ENCODE results near the gene LEF1. TPM values are rescaled to one million over a fixed set of nuclear protein-coding genes. Genes with fewer than 3 reads are reported as not detected.

The LEF1 gene
- total RNA-seq, 1 experiment from 2014 or later, result 2.0 TPM

DNA sequence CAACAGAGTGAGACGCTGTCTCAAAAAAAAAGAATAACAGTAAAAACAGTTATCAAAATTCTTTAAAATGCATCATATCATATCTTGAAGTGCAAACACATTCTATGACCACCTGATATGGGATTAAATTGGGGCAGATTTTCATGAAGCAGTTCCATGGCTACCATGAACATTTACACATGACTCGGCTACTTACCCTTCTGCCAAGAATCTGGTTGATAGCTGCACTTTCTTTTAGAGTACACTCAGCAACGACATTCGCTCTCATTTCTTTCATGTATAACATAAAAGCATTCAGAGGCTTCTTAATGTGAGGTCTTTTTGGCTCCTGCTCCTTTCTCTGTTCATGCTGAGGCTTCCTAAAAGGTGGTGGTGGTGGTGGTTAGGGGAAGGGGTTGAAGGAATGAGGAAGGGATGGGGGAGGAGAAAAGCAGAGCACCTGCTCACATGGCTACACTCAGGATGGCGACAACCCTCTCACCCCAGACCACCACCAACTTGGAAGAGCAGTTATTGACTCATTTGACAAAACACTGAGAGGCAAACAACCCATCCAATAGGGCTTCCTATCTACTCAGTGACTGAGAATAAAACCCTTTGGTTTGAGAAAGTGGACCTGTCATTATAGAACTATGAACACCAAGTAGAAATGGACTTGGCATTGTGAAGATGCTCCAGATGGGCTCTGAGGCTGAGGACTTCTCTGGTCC lies 90.6 kb downstream of the LEF1 start:
- TF ChIP-seq, protein P1, sequence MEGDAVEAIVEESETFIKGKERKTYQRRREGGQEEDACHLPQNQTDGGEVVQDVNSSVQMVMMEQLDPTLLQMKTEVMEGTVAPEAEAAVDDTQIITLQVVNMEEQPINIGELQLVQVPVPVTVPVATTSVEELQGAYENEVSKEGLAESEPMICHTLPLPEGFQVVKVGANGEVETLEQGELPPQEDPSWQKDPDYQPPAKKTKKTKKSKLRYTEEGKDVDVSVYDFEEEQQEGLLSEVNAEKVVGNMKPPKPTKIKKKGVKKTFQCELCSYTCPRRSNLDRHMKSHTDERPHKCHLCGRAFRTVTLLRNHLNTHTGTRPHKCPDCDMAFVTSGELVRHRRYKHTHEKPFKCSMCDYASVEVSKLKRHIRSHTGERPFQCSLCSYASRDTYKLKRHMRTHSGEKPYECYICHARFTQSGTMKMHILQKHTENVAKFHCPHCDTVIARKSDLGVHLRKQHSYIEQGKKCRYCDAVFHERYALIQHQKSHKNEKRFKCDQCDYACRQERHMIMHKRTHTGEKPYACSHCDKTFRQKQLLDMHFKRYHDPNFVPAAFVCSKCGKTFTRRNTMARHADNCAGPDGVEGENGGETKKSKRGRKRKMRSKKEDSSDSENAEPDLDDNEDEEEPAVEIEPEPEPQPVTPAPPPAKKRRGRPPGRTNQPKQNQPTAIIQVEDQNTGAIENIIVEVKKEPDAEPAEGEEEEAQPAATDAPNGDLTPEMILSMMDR (IDR thresholded peaks at IDR 0.05; ENCODE audit: unreplicated experiment), result no peak
- intact Hi-C loops (cut with micrococcal nuclease), result no loop called here
- ChIA-PET CTCF (no interaction called here), POLR2A (no interaction called here)
- no peak overlapping the region for H3K4me3 Mint-ChIP-seq (ENCODE audit: unreplicated experiment)
- H3K4me1 Mint-ChIP-seq (ENCODE audit: insufficient read depth, unreplicated experiment), result no peaks in the 10 kb centered on the region
- no TSS peak for BruUV-seq (replicated peaks)
- no peaks in the 10 kb centered on the region for H3K9me3 Mint-ChIP-seq (ENCODE audit: unreplicated experiment)
- DNase-seq (ENCODE audit: unreplicated experiment), result no peak
- peaks cover 11% of the 10 kb centered on the region for H3K27me3 Mint-ChIP-seq (ENCODE audit: insufficient read depth, unreplicated experiment)
- no peaks in the 10 kb centered on the region for H3K36me3 Mint-ChIP-seq (ENCODE audit: insufficient read depth, unreplicated experiment)
- H3K27ac Mint-ChIP-seq (ENCODE audit: low read depth, unreplicated experiment), result no peak overlapping the region

DNA sequence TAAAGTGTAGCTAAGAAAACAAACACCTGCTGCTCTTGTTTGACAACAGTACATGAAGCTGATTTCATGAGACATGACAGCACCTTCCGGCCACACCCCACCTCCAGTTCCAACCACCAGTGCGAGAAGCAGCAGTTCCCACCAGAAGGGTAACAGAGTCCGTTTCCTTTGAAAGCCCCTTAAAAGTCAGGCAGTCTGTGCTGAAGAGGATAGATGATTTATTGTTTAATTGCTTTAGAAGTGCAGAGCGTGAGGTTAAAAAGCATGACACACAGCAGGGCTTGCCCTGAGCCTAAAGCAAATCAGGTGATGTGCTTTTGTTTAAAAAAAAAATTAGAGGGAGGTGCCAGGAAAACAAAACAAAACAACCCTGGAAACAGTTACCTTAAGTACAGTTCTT lies 96.4 kb downstream of the LEF1 start:
- POLR2A ChIA-PET, result no interaction called here
- BruUV-seq (replicated peaks), result no TSS peak
- intact Hi-C loops (cut with micrococcal nuclease), result no loop called here
- Mint-ChIP-seq H3K36me3 (ENCODE audit: insufficient read depth, unreplicated experiment) (no peaks in the 10 kb centered on the region), H3K4me3 (ENCODE audit: unreplicated experiment) (no peak overlapping the region), H3K27ac (ENCODE audit: low read depth, unreplicated experiment) (no peak overlapping the region), H3K9me3 (ENCODE audit: unreplicated experiment) (no peaks in the 10 kb centered on the region), H3K4me1 (ENCODE audit: insufficient read depth, unreplicated experiment) (peaks cover 6% of the 10 kb centered on the region), H3K27me3 (ENCODE audit: insufficient read depth, unreplicated experiment) (no peaks in the 10 kb centered on the region)
- CTCF ChIA-PET, result interaction anchor here (1.0 to 1.5 kb wide), 3 partner anchors 11 to 563 kb away, joined by 3 to 6 read pairs (median 3); no protein-coding TSS in a partner anchor
- TF ChIP-seq, protein P1 (IDR thresholded peaks at IDR 0.05; ENCODE audit: unreplicated experiment), result no peak
- no peak for DNase-seq (ENCODE audit: unreplicated experiment)

DNA sequence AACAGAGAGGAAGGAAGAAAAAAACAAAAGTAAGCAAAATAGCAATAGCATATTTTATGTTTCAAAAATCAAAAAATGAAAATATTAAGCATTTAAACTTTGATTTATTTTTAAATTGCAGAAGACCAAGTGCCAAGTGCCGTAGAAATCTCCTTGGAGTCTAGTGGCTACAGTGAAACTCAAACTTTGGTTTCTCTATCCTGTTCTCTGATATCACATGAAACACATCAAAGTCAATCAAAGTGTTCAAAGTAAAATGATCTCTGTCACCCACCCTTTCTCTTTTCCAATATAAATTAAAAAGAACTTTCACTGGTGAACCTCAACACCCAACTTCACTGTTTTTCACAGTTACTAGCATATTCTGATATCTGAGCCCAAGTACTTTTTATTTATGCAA lies 98.0 kb downstream of the LEF1 start:
- DNase-seq (ENCODE audit: unreplicated experiment), result no peak
- TF ChIP-seq, protein P1 (IDR thresholded peaks at IDR 0.05; ENCODE audit: unreplicated experiment), result no peak
- CTCF ChIA-PET, result interaction anchor here (0.6 to 1.4 kb wide), 2 partner anchors 9 to 11 kb away, joined by 4 to 6 read pairs; no protein-coding TSS in a partner anchor
- POLR2A ChIA-PET, result no interaction called here
- peaks cover 6% of the 10 kb centered on the region for H3K4me1 Mint-ChIP-seq (ENCODE audit: insufficient read depth, unreplicated experiment)
- H3K27ac Mint-ChIP-seq (ENCODE audit: low read depth, unreplicated experiment), result no peak overlapping the region
- no peaks in the 10 kb centered on the region for H3K9me3 Mint-ChIP-seq (ENCODE audit: unreplicated experiment)
- intact Hi-C loops (cut with micrococcal nuclease), result no loop called here
- no TSS peak for BruUV-seq (replicated peaks)
- no peaks in the 10 kb centered on the region for H3K27me3 Mint-ChIP-seq (ENCODE audit: insufficient read depth, unreplicated experiment)
- H3K4me3 Mint-ChIP-seq (ENCODE audit: unreplicated experiment), result no peak overlapping the region
- no peaks in the 10 kb centered on the region for H3K36me3 Mint-ChIP-seq (ENCODE audit: insufficient read depth, unreplicated experiment)

DNA sequence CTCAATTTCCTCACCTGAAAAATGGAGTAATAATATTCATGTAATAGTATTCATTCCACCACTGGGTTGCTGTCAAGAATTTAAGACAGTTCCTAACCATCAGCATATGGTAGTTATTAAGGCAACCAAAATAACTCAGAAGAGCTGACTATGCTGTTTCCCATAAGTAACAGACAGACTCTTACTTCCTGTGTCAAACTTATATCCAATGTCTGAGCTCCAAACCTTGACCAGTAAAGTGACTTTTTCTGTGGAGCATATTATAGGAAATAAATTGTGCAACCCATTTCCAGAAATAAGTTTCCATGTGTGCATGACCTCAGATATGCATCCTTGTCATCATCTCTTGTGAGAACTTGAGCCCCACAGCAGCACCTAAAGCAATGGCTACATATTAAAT lies 100.3 kb downstream of the LEF1 start:
- ChIA-PET POLR2A (interaction anchor here (0.9 to 1.0 kb wide), 2 partner anchors 15 to 172 kb away, joined by 3 read pairs; no protein-coding TSS in a partner anchor), CTCF (interaction anchor here (0.7 to 2.1 kb wide), 4 partner anchors 9 to 505 kb away, joined by 3 to 9 read pairs (median 5); no protein-coding TSS in a partner anchor)
- H3K36me3 Mint-ChIP-seq (ENCODE audit: insufficient read depth, unreplicated experiment), result no peaks in the 10 kb centered on the region
- TF ChIP-seq, protein P1 (IDR thresholded peaks at IDR 0.05; ENCODE audit: unreplicated experiment), result no peak
- intact Hi-C loops (cut with micrococcal nuclease), result no loop called here
- no peak overlapping the region for H3K27ac Mint-ChIP-seq (ENCODE audit: low read depth, unreplicated experiment)
- no TSS peak for BruUV-seq (replicated peaks)
- DNase-seq (ENCODE audit: unreplicated experiment), result no peak
- no peaks in the 10 kb centered on the region for H3K27me3 Mint-ChIP-seq (ENCODE audit: insufficient read depth, unreplicated experiment)
- peaks cover 6% of the 10 kb centered on the region for H3K4me1 Mint-ChIP-seq (ENCODE audit: insufficient read depth, unreplicated experiment)
- H3K4me3 Mint-ChIP-seq (ENCODE audit: unreplicated experiment), result no peak overlapping the region
- H3K9me3 Mint-ChIP-seq (ENCODE audit: unreplicated experiment), result no peaks in the 10 kb centered on the region
